ENCODE results near the gene COL17A1. TPM values are rescaled to one million over a fixed set of nuclear protein-coding genes. Genes with fewer than 3 reads are reported as not detected.

Gene COL17A1
- polyA plus RNA-seq, 1 donor (not counting 4 experiments of a cell fraction or from before 2014, with no cell fraction given), result 2,386 TPM

- Histone ChIP-seq H3K9me3 (ENCODE audit: control insufficient read depth, low read depth, low read length) (no peaks in the 10 kb centered on the region), H3K4me3 (ENCODE audit: control insufficient read depth in 2 of 3, extremely low read depth in 1 of 3, insufficient read depth in 2 of 3, low read depth in 1 of 3, low read length in 3 of 3) (peak overlapping the region; percentile 41 to 79 (median 74)), H4K20me1 (ENCODE audit: control insufficient read depth, extremely low read depth, insufficient read depth, low read length) (no peaks in the 10 kb centered on the region), H3K9ac (ENCODE audit: control insufficient read depth, extremely low read depth, insufficient read depth, low read length) (peak overlapping the region; percentile 100), H2AFZ (ENCODE audit: control insufficient read depth, low read length) (no peak overlapping the region), H3K27me3 (ENCODE audit: control insufficient read depth, extremely low read depth, insufficient read depth, low read length) (no peaks in the 10 kb centered on the region), H3K4me1 (ENCODE audit: control insufficient read depth, extremely low read depth, insufficient read depth, low read length) (peaks cover 57% of the 10 kb centered on the region), H3K4me2 (ENCODE audit: control insufficient read depth, extremely low read depth, insufficient read depth, low read depth, low read length) (peak overlapping the region; percentile 98), H3K36me3 (ENCODE audit: control insufficient read depth in 2 of 2, extremely low read depth in 1 of 2, insufficient read depth in 2 of 2, low read length in 2 of 2) (no peaks in the 10 kb centered on the region), H3K9me1 (ENCODE audit: control insufficient read depth, extremely low read depth, insufficient read depth, low read length) (no peaks in the 10 kb centered on the region), H3K79me2 (ENCODE audit: control insufficient read depth, insufficient read depth, low read length) (peaks cover 13% of the 10 kb centered on the region), H3K27ac (ENCODE audit: control insufficient read depth, insufficient read depth, low read length) (peak overlapping the region; percentile 99)
- dilution Hi-C loops (cut with MboI; ENCODE audit: extremely low pct_ligation_motif_present, low sequenced_read_pairs), result no loop called here
- peak; percentile 86 for DNase-seq (ENCODE audit: low read depth, low spot score)
- TF ChIP-seq, protein P1, sequence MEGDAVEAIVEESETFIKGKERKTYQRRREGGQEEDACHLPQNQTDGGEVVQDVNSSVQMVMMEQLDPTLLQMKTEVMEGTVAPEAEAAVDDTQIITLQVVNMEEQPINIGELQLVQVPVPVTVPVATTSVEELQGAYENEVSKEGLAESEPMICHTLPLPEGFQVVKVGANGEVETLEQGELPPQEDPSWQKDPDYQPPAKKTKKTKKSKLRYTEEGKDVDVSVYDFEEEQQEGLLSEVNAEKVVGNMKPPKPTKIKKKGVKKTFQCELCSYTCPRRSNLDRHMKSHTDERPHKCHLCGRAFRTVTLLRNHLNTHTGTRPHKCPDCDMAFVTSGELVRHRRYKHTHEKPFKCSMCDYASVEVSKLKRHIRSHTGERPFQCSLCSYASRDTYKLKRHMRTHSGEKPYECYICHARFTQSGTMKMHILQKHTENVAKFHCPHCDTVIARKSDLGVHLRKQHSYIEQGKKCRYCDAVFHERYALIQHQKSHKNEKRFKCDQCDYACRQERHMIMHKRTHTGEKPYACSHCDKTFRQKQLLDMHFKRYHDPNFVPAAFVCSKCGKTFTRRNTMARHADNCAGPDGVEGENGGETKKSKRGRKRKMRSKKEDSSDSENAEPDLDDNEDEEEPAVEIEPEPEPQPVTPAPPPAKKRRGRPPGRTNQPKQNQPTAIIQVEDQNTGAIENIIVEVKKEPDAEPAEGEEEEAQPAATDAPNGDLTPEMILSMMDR (optimal IDR thresholded peaks at IDR 0.05 in 1 of 3, IDR thresholded peaks at IDR 0.05 in 1 of 3, conservative IDR thresholded peaks at IDR 0.05 in 1 of 3; ENCODE audit: extremely low read depth in 1 of 3, insufficient read depth in 2 of 3, low read length in 3 of 3), result no peak
- TF ChIP-seq EZH2 (IDR thresholded peaks at IDR 0.05; ENCODE audit: low read length), result no peak
- peak; percentile 88 for FAIRE-seq
These were observed 35.3 kb upstream of the COL17A1 start for GRCh38 chr10:104120903-104121484.

GRCh38 chr10:104120512-104120902, 34.8 kb upstream of the COL17A1 start:
- H3K9me3 ChIP-seq (ENCODE audit: control insufficient read depth, low read depth, low read length), result no peaks in the 10 kb centered on the region
- no peak for FAIRE-seq
- no peaks in the 10 kb centered on the region for H3K9me1 ChIP-seq (ENCODE audit: control insufficient read depth, extremely low read depth, insufficient read depth, low read length)
- H4K20me1 ChIP-seq (ENCODE audit: control insufficient read depth, extremely low read depth, insufficient read depth, low read length), result no peaks in the 10 kb centered on the region
- H3K4me2 ChIP-seq (ENCODE audit: control insufficient read depth, extremely low read depth, insufficient read depth, low read depth, low read length), result peak overlapping the region; percentile 98
- H3K27ac ChIP-seq (ENCODE audit: control insufficient read depth, insufficient read depth, low read length), result peak overlapping the region; percentile 99
- no peak for DNase-seq (ENCODE audit: low read depth, low spot score)
- dilution Hi-C loops (cut with MboI; ENCODE audit: extremely low pct_ligation_motif_present, low sequenced_read_pairs), result no loop called here
- peak overlapping the region; percentile 26 to 57 (median 41) for H3K4me3 ChIP-seq (ENCODE audit: control insufficient read depth in 2 of 3, extremely low read depth in 1 of 3, insufficient read depth in 2 of 3, low read depth in 1 of 3, low read length in 3 of 3)
- H2AFZ ChIP-seq (ENCODE audit: control insufficient read depth, low read length), result no peak overlapping the region
- no peaks in the 10 kb centered on the region for H3K27me3 ChIP-seq (ENCODE audit: control insufficient read depth, extremely low read depth, insufficient read depth, low read length)
- peak overlapping the region; percentile 100 for H3K9ac ChIP-seq (ENCODE audit: control insufficient read depth, extremely low read depth, insufficient read depth, low read length)
- no peak for TF ChIP-seq EZH2 (IDR thresholded peaks at IDR 0.05; ENCODE audit: low read length)
- TF ChIP-seq, protein P1 (optimal IDR thresholded peaks at IDR 0.05 in 1 of 3, IDR thresholded peaks at IDR 0.05 in 1 of 3, conservative IDR thresholded peaks at IDR 0.05 in 1 of 3; ENCODE audit: extremely low read depth in 1 of 3, insufficient read depth in 2 of 3, low read length in 3 of 3), result no peak
- H3K4me1 ChIP-seq (ENCODE audit: control insufficient read depth, extremely low read depth, insufficient read depth, low read length), result peaks cover 62% of the 10 kb centered on the region
- H3K36me3 ChIP-seq (ENCODE audit: control insufficient read depth in 2 of 2, extremely low read depth in 1 of 2, insufficient read depth in 2 of 2, low read length in 2 of 2), result no peaks in the 10 kb centered on the region
- peaks cover 13% of the 10 kb centered on the region for H3K79me2 ChIP-seq (ENCODE audit: control insufficient read depth, insufficient read depth, low read length)
